Pancreas (tissue), 10 donors: ENCODE data around the gene CDKN2B. TPM values are rescaled to one million over a fixed set of nuclear protein-coding genes. Genes with fewer than 3 reads are reported as not detected.
A peak's percentile ranks its signal among the peaks of the same experiment; 100 is the strongest.

Experiments used
- ATAC-seq, 4 donors: fragments of 200-7000 bp; cut with Tn5 transposase; one replicate each; pipeline versions ENCODE4 v1.8.0 to v1.9.1; 2020; ENCODE audit warnings: mild to moderate bottlenecking in 4 of 4, moderate library complexity in 4 of 4
- DNase-seq, 6 donors: peaks; one replicate each; pipeline ENCODE4 v3.0.0-alpha.2; 2020
- FAIRE-seq: peaks from 2 replicates; lab custom pipeline; 2012; peaks lifted over from hg19 to GRCh38; lab: Jason Lieb, UNC
- H3K27ac ChIP-seq, 4 donors: fragments of 200-600 bp; sonication (generic); 1 replicate in 3 of 4; 2 replicates in 1 of 4; pipeline versions ENCODE4 v1.5.0 to v1.8.0; 2020
- H3K27me3 ChIP-seq, 4 donors: fragments of 200-600 bp; one replicate each; pipeline ENCODE4 v1.8.0; 2021
- H3K36me3 ChIP-seq, 3 donors: fragments of 200-600 bp; sonication (generic) in 1 of 3; one replicate each; pipeline versions ENCODE4 v1.5.0 to v1.8.0; 2020 to 2021
- H3K4me1 ChIP-seq, 3 donors: fragments of 200-600 bp; one replicate each; pipeline ENCODE4 v1.8.0; 2021
- H3K4me3 ChIP-seq, 4 donors: fragments of 200-600 bp; sonication (generic) in 2 of 4; one replicate each; pipeline versions ENCODE4 v1.5.0 to v1.8.0; 2020 to 2021
- H3K9me3 ChIP-seq, 4 donors: fragments of 200-600 bp; one replicate each; pipeline ENCODE4 v1.8.0; 2021
- CTCF ChIP-seq, 4 donors: fragments of 200-600 bp; sonication (generic) in 3 of 4; IDR thresholded peaks; one replicate each; pipeline versions ENCODE4 v1.5.0 to v1.8.0; 2021; ENCODE audit warnings: antibody characterized with exemption in 4 of 4
- WGBS, 2 donors: extraction: QIAGEN DNeasy Blood & Tissue Kit; methylation state at CpG; one replicate each; pipeline ENCODE4 v1.1.7; 2013; 5-methylcytosine and 5-hydroxymethylcytosine counted together
- intact Hi-C, 3 donors: fragments of 100-400 bp; cut with DNase I; formaldehyde crosslinking; loops; one replicate each; pipeline versions ENCODE4 v1.11.1 to v1.14.2; 2022
- polyA plus RNA-seq, 2 donors: library from polyadenylated mRNA; stranded (reverse); fragments of 200-250 nt; gene quantifications; one replicate each; pipeline ENCODE4 v1.2.3, GENCODE V29; 2013
- total RNA-seq, 6 donors: library from RNA; stranded (reverse); fragmentation: NEBNext Ultra II Directional in 4 of 6; extraction: Animal tissue kit (Norgen Biotek cat#: 25700) in 4 of 6; gene quantifications; one replicate each; pipeline versions ENCODE4 v1.2.1 to v1.2.4, GENCODE V29; 2021 to 2023
- donor health status: healthy with polysubstance abuse.
- donor health status: DM: no; HTN: no; CAD: no; lungs with moderate emphysema.
- donor health status: DM: no; HTN: no; CAD: no.
- donor health status: control.
- donor health status: control.
- donor health status: Bipolar disorder and iron deficiency.
- donor health status: DM: yes; HTN: yes; CAD: no.
- donor health status: DM: no; HTN: no; CAD: no.
- donor health status: DM: no; HTN: no; CAD: no.
- donor health status: DM: yes; HTN: yes; CAD: no.

CDKN2B gene
- total and polyA plus RNA-seq, 8 donors = 0.59 to 13.9 (median 2.1) TPM

DNA sequence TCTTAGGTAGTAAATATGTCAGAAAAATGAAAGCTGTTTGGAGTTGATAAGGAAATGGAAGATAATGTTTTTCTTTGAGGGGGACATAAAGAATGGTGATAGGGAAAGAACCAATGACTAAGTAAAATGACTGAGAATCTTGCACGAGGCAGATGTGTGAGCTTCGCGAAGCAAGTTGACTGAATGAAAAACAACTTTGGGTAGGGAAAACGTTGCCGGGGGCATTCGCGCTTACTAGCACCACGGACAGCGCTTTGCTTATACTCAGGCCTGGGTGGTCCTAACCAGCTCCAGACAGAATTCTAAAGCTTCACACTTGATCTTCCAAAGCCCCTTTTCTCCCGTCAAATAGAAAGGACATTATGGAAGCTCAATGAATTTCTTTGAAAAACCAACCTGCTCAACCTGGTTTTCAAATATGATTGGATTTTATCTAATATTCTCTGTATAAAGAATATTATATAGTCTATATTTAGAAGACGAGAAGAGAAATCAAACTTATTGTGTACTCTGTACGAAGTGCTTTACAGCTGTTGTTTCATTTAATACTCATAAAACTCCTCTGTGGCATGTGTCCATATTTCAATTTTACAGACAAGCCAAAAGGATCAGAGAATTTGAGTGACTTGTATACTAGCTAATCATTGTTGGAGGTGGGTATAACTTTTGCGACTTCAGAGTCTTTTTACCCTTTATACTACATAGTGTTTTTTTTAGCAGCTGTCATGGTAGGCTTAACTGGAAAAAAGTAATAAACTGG lies 1.9 kb upstream of the CDKN2B start:
- FAIRE-seq (no peak), ATAC-seq (no peak), DNase-seq (no peak)
- no peak overlapping the region for H3K4me3 ChIP-seq
- intact Hi-C loops = no loop called here
- TF ChIP-seq CTCF (IDR thresholded peaks at IDR 0.05) = no peak
- 24 to 29% methylated on average over 13 of the region's 13 CpGs for WGBS, 2 donors
- H3K27me3 ChIP-seq = peaks cover 0 to 8% (median 0%) of the 10 kb centered on the region in 4 donors
- no peaks in the 10 kb centered on the region for H3K9me3 ChIP-seq
- no peak overlapping the region for H3K27ac ChIP-seq
- H3K4me1 ChIP-seq = peaks cover 0 to 11% (median 7%) of the 10 kb centered on the region in 3 donors
- H3K36me3 ChIP-seq = no peaks in the 10 kb centered on the region

- FAIRE-seq = no peak
- Histone ChIP-seq H3K4me3 (peak overlapping the region; percentile 48 to 71 (median 70)), H3K9me3 (no peaks in the 10 kb centered on the region), H3K27me3 (peaks cover 0 to 8% (median 0%) of the 10 kb centered on the region in 4 donors), H3K27ac (peak overlapping the region in 1 of 4 donors; percentile 84), H3K36me3 (no peaks in the 10 kb centered on the region), H3K4me1 (peaks cover 0 to 11% (median 7%) of the 10 kb centered on the region in 3 donors)
- 2 to 6% methylated on average over 6 of the region's 6 CpGs for WGBS, 2 donors
- peak in 2 of 4 donors; percentile 1 to 4 for ATAC-seq
- no peak for TF ChIP-seq CTCF (IDR thresholded peaks at IDR 0.05)
- no peak for DNase-seq
- intact Hi-C loops = loop anchor here in 1 of 3 donors (5.0 kb wide), 1 partner anchor 197 kb away; no protein-coding TSS in a partner anchor
Measured at GRCh38 chr9:22009506-22009867, 382 bp upstream of the CDKN2B start.

- Histone ChIP-seq H3K36me3 (no peaks in the 10 kb centered on the region), H3K27me3 (peaks cover 0 to 15% (median 0%) of the 10 kb centered on the region in 4 donors), H3K9me3 (no peaks in the 10 kb centered on the region), H3K4me3 (peak overlapping the region; percentile 48 to 71 (median 70)), H3K4me1 (peaks cover 0 to 11% (median 7%) of the 10 kb centered on the region in 3 donors), H3K27ac (peak overlapping the region in 3 of 4 donors; percentile 83 to 85 (median 84))
- 2% methylated on average over 8 of the region's 8 CpGs for WGBS, 2 donors
- DNase-seq (no peak), ATAC-seq (no peak), FAIRE-seq (no peak)
- intact Hi-C loops = loop anchor here in 1 of 3 donors (5.0 kb wide), 1 partner anchor 196 kb away; no protein-coding TSS in a partner anchor
- no peak for TF ChIP-seq CTCF (IDR thresholded peaks at IDR 0.05)
Measured at GRCh38 chr9:22008384-22008716, 755 bp downstream of the CDKN2B start.

- FAIRE-seq (no peak), ATAC-seq (no peak), DNase-seq (peak in 1 of 6 donors; percentile 63)
- TF ChIP-seq CTCF (IDR thresholded peaks at IDR 0.05) = no peak
- H3K36me3 ChIP-seq = no peaks in the 10 kb centered on the region
- intact Hi-C loops = loop anchor here in 1 of 3 donors (5.0 kb wide), 1 partner anchor 194 kb away; no protein-coding TSS in a partner anchor
- H3K9me3 ChIP-seq = no peaks in the 10 kb centered on the region
- peaks cover 0 to 11% (median 7%) of the 10 kb centered on the region in 3 donors for H3K4me1 ChIP-seq
- WGBS, 2 donors = 25 to 31% methylated on average over 39 to 44 of the region's 44 CpGs
- peaks cover 0 to 21% (median 1%) of the 10 kb centered on the region in 4 donors for H3K27me3 ChIP-seq
- H3K27ac ChIP-seq = no peak overlapping the region
- H3K4me3 ChIP-seq = no peak overlapping the region
Measured at GRCh38 chr9:22005702-22006606, 3.2 kb downstream of the CDKN2B start.
